Activated CD4-positive, alpha-beta T cell treated with anti-CD3 and anti-CD28 coated beads, Interleukin-2, amount 10 ng/mL, durations not matched to agents 24 days and 14 days (primary cell): ENCODE results near the gene NAALADL2. TPM values are rescaled to one million over a fixed set of nuclear protein-coding genes. Genes with fewer than 3 reads are reported as not detected.

Experiments
- DNase-seq: peaks from one replicate; pipeline ENCODE4 v3.0.0; 2022
- H3K27ac Mint-ChIP-seq: one replicate; pipeline ENCODE4 v1.8.0; 2022; ENCODE audit warnings: mild to moderate bottlenecking, mixed read lengths
- H3K27me3 Mint-ChIP-seq: one replicate; pipeline ENCODE4 v1.8.0; 2022; ENCODE audit warnings: mixed read lengths
- H3K36me3 Mint-ChIP-seq: one replicate; pipeline ENCODE4 v1.8.0; 2022; ENCODE audit warnings: low read depth, mild to moderate bottlenecking, mixed read lengths
- H3K4me1 Mint-ChIP-seq: one replicate; pipeline ENCODE4 v1.8.0; 2021; ENCODE audit warnings: mixed read lengths
- H3K4me3 Mint-ChIP-seq: one replicate; pipeline ENCODE4 v1.8.0; 2022; ENCODE audit warnings: mild to moderate bottlenecking, moderate library complexity, mixed read lengths
- H3K9me3 Mint-ChIP-seq: one replicate; pipeline ENCODE4 v1.8.0; 2021; ENCODE audit warnings: mixed read lengths
- intact Hi-C: fragments of 100-400 bp; cut with micrococcal nuclease; formaldehyde crosslinking; loops from one replicate; pipeline ENCODE4 v1.15.1; 2023
- total RNA-seq: library from RNA; stranded (reverse); gene quantifications from 2 replicates; pipeline ENCODE4 v1.2.3, GENCODE V29; 2022

Gene NAALADL2
- total RNA-seq, 1 donor from 2014 or later = not detected

- Mint-ChIP-seq H3K4me1 (no peaks in the 10 kb centered on the region), H3K36me3 (no peaks in the 10 kb centered on the region), H3K27ac (no peak overlapping the region), H3K9me3 (no peaks in the 10 kb centered on the region), H3K27me3 (no peaks in the 10 kb centered on the region), H3K4me3 (no peak overlapping the region)
- intact Hi-C loops = no loop called here
- DNase-seq = no peak
Observed at GRCh38 chr3:175672119-175672689, 813.1 kb downstream of the NAALADL2 start.

GRCh38 chr3:175679568-175679967 is 820.4 kb downstream of the NAALADL2 start:
- Mint-ChIP-seq H3K36me3 (no peaks in the 10 kb centered on the region), H3K9me3 (no peaks in the 10 kb centered on the region)

GRCh38 chr3:175692256-175692655 is 833.1 kb downstream of the NAALADL2 start:
- Mint-ChIP-seq H3K27ac (no peak overlapping the region), H3K36me3 (no peaks in the 10 kb centered on the region), H3K27me3 (no peaks in the 10 kb centered on the region), H3K9me3 (no peaks in the 10 kb centered on the region), H3K4me1 (no peaks in the 10 kb centered on the region), H3K4me3 (no peak overlapping the region)
- DNase-seq = no peak
- intact Hi-C loops = no loop called here

More at GRCh38 chr3:175679568-175679967, 820.4 kb downstream of the NAALADL2 start:
- Mint-ChIP-seq H3K27me3 (no peaks in the 10 kb centered on the region), H3K4me1 (no peaks in the 10 kb centered on the region), H3K27ac (no peak overlapping the region), H3K4me3 (no peak overlapping the region)
- DNase-seq = no peak
- intact Hi-C loops = no loop called here

- no peak overlapping the region for H3K27ac Mint-ChIP-seq
- H3K4me1 Mint-ChIP-seq = no peaks in the 10 kb centered on the region
- H3K9me3 Mint-ChIP-seq = no peaks in the 10 kb centered on the region
- no peaks in the 10 kb centered on the region for H3K36me3 Mint-ChIP-seq
- intact Hi-C loops = no loop called here
- no peak overlapping the region for H3K4me3 Mint-ChIP-seq
- no peaks in the 10 kb centered on the region for H3K27me3 Mint-ChIP-seq
- DNase-seq = no peak
Observed at GRCh38 chr3:175695251-175695650, 836.1 kb downstream of the NAALADL2 start.

- DNase-seq = no peak
- Mint-ChIP-seq H3K36me3 (no peaks in the 10 kb centered on the region), H3K4me3 (no peak overlapping the region), H3K27me3 (no peaks in the 10 kb centered on the region), H3K9me3 (no peaks in the 10 kb centered on the region), H3K27ac (no peak overlapping the region), H3K4me1 (no peaks in the 10 kb centered on the region)
- intact Hi-C loops = no loop called here
Observed at GRCh38 chr3:175702956-175703355, 843.8 kb downstream of the NAALADL2 start.

- H3K27me3 Mint-ChIP-seq = no peaks in the 10 kb centered on the region
- no peaks in the 10 kb centered on the region for H3K9me3 Mint-ChIP-seq
- no peaks in the 10 kb centered on the region for H3K36me3 Mint-ChIP-seq
- intact Hi-C loops = no loop called here
- no peak for DNase-seq
- H3K4me3 Mint-ChIP-seq = no peak overlapping the region
- no peaks in the 10 kb centered on the region for H3K4me1 Mint-ChIP-seq
- H3K27ac Mint-ChIP-seq = no peak overlapping the region
Observed at GRCh38 chr3:175704366-175705055, 845.4 kb downstream of the NAALADL2 start.

- Mint-ChIP-seq H3K4me3 (no peak overlapping the region), H3K27ac (no peak overlapping the region), H3K4me1 (no peaks in the 10 kb centered on the region), H3K27me3 (no peaks in the 10 kb centered on the region), H3K9me3 (no peaks in the 10 kb centered on the region), H3K36me3 (no peaks in the 10 kb centered on the region)
- intact Hi-C loops = no loop called here
- DNase-seq = no peak
Observed at GRCh38 chr3:175713268-175713667, 854.1 kb downstream of the NAALADL2 start.

- intact Hi-C loops = no loop called here
- DNase-seq = no peak
Observed at GRCh38 chr3:175716446-175716845, 857.3 kb downstream of the NAALADL2 start.

GRCh38 chr3:175726228-175726627 is 867.1 kb downstream of the NAALADL2 start:
- H3K4me1 Mint-ChIP-seq = no peaks in the 10 kb centered on the region
- intact Hi-C loops = no loop called here
- no peaks in the 10 kb centered on the region for H3K36me3 Mint-ChIP-seq
- DNase-seq = no peak
- H3K27ac Mint-ChIP-seq = no peak overlapping the region
- H3K9me3 Mint-ChIP-seq = peaks cover 4% of the 10 kb centered on the region
- no peaks in the 10 kb centered on the region for H3K27me3 Mint-ChIP-seq
- H3K4me3 Mint-ChIP-seq = no peak overlapping the region

More at GRCh38 chr3:175716446-175716845, 857.3 kb downstream of the NAALADL2 start:
- Mint-ChIP-seq H3K4me3 (no peak overlapping the region), H3K9me3 (no peaks in the 10 kb centered on the region), H3K27ac (no peak overlapping the region), H3K27me3 (no peaks in the 10 kb centered on the region), H3K4me1 (no peaks in the 10 kb centered on the region), H3K36me3 (no peaks in the 10 kb centered on the region)

- Mint-ChIP-seq H3K36me3 (no peaks in the 10 kb centered on the region), H3K4me3 (no peak overlapping the region), H3K27me3 (no peaks in the 10 kb centered on the region), H3K9me3 (peaks cover 4% of the 10 kb centered on the region), H3K4me1 (no peaks in the 10 kb centered on the region), H3K27ac (no peak overlapping the region)
- intact Hi-C loops = no loop called here
- no peak for DNase-seq
Observed at GRCh38 chr3:175728566-175728965, 869.4 kb downstream of the NAALADL2 start.

- DNase-seq = no peak
- Mint-ChIP-seq H3K4me1 (no peaks in the 10 kb centered on the region), H3K36me3 (no peaks in the 10 kb centered on the region), H3K27ac (no peak overlapping the region), H3K27me3 (no peaks in the 10 kb centered on the region), H3K4me3 (no peak overlapping the region), H3K9me3 (peaks cover 4% of the 10 kb centered on the region)
- intact Hi-C loops = no loop called here
Observed at GRCh38 chr3:175729466-175729865, 870.3 kb downstream of the NAALADL2 start.

GRCh38 chr3:175731543-175731942 is 872.4 kb downstream of the NAALADL2 start:
- intact Hi-C loops = no loop called here
- Mint-ChIP-seq H3K4me3 (no peak overlapping the region), H3K4me1 (no peaks in the 10 kb centered on the region)

GRCh38 chr3:175732017-175732416 is 872.9 kb downstream of the NAALADL2 start:
- no peak for DNase-seq
- H3K4me1 Mint-ChIP-seq = no peaks in the 10 kb centered on the region
- H3K27me3 Mint-ChIP-seq = no peaks in the 10 kb centered on the region
- H3K4me3 Mint-ChIP-seq = no peak overlapping the region
- H3K27ac Mint-ChIP-seq = no peak overlapping the region
- intact Hi-C loops = no loop called here
- H3K36me3 Mint-ChIP-seq = no peaks in the 10 kb centered on the region
- H3K9me3 Mint-ChIP-seq = peaks cover 4% of the 10 kb centered on the region

More at GRCh38 chr3:175731543-175731942, 872.4 kb downstream of the NAALADL2 start:
- Mint-ChIP-seq H3K27me3 (no peaks in the 10 kb centered on the region), H3K36me3 (no peaks in the 10 kb centered on the region), H3K27ac (no peak overlapping the region), H3K9me3 (peaks cover 4% of the 10 kb centered on the region)
- no peak for DNase-seq

- Mint-ChIP-seq H3K4me3 (no peak overlapping the region), H3K9me3 (no peaks in the 10 kb centered on the region), H3K36me3 (no peaks in the 10 kb centered on the region), H3K4me1 (no peaks in the 10 kb centered on the region), H3K27me3 (no peaks in the 10 kb centered on the region), H3K27ac (no peak overlapping the region)
- intact Hi-C loops = no loop called here
- DNase-seq = no peak
Observed at GRCh38 chr3:175735866-175736265, 876.7 kb downstream of the NAALADL2 start.
